LNCaP clone FGC (cell line): ENCODE data around the gene LRP8.

ENCODE experiments used
- DNase-seq: peaks from one replicate; pipeline ENCODE4 v3.0.0-alpha.2; 2011; ENCODE audit warnings: low read depth
- H3K4me3 ChIP-seq: 2 replicates; pipeline ENCODE4 v1.5.1; 2011; ENCODE audit warnings: mild to moderate bottlenecking, low read depth, low read length, control low read depth
- TF ChIP-seq, protein P1 (sequence below): IDR thresholded peaks from 2 replicates; pipeline ENCODE4 v1.5.1; 2012; ENCODE audit warnings: mild to moderate bottlenecking; ENCODE audit not compliant: control insufficient read depth, insufficient read depth; ENCODE audit errors: extremely low read depth

Gene LRP8

GRCh38 chr1:53323316-53323715 is 4.6 kb downstream of the LRP8 start:
- no peak overlapping the region for H3K4me3 ChIP-seq
- TF ChIP-seq, protein P1, sequence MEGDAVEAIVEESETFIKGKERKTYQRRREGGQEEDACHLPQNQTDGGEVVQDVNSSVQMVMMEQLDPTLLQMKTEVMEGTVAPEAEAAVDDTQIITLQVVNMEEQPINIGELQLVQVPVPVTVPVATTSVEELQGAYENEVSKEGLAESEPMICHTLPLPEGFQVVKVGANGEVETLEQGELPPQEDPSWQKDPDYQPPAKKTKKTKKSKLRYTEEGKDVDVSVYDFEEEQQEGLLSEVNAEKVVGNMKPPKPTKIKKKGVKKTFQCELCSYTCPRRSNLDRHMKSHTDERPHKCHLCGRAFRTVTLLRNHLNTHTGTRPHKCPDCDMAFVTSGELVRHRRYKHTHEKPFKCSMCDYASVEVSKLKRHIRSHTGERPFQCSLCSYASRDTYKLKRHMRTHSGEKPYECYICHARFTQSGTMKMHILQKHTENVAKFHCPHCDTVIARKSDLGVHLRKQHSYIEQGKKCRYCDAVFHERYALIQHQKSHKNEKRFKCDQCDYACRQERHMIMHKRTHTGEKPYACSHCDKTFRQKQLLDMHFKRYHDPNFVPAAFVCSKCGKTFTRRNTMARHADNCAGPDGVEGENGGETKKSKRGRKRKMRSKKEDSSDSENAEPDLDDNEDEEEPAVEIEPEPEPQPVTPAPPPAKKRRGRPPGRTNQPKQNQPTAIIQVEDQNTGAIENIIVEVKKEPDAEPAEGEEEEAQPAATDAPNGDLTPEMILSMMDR, result no peak

DNA sequence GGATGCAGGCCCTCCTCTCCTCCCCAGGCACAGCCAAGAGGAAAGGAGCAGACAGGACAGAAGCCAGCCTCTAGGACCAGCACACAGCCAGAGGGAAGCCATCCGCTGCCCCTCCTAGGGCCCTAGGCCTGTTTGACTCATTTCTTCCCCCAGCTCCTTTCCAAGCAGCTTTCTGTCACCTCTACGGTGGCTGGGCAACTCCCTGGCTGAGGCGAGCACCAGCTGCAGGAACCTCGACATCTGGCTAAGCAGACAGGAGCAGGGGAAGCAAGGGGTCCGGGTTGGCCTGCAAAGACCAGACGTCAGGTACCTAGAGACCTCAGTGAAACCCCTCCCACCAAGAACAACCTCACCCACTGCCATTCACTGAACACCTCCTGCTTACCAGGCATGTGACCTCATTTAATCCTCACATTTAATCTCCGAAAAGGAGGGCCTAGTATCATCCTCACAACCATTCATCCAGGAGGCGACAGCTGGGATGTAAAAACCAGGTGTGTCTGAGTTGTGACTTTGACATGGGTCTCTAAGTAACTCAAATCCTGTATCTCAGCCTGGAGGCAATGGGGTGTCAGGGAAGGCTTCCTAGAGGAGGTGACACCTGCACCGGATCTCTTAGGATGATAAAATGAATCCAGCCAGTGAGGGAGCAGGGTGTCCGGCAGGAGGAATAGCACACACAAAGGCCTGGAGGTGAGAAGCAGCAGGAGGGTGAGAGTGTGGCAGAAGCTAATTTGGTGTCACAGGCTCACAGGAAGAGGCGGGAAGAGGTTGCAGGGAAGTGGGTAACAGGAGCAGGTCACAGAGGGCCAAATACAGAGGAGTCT is 5.9 kb downstream of the LRP8 start:
- no peak overlapping the region for H3K4me3 ChIP-seq
- no peak for DNase-seq
- TF ChIP-seq, protein P1, result no peak

More at GRCh38 chr1:53323316-53323715, 4.6 kb downstream of the LRP8 start:
- no peak for DNase-seq

DNA sequence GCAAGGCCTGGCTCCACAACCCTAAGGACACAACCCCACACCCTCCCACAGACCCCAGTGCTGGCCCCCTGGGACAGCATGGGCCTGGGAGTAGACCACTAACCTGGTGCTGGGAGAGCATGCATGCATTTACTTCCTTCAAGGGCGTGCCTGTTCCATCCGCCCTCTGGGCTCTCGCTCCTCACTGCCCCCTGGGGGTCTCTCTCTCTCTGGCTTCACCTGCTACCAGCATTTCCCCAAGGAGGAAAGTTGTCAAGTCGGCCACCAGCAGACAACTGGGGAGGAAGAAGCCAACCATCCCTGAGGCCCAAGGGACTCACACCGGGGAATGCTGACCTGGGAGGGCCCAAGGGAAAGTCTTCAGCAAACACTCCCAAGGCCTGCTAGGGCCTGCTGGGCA is 6.5 kb downstream of the LRP8 start:
- no peak for DNase-seq
- H3K4me3 ChIP-seq, result no peak overlapping the region
- TF ChIP-seq, protein P1, result no peak

GRCh38 chr1:53320646-53321045 is 7.2 kb downstream of the LRP8 start:
- no peak overlapping the region for H3K4me3 ChIP-seq
- TF ChIP-seq, protein P1, result no peak
- DNase-seq, result no peak

- DNase-seq, result no peak
- TF ChIP-seq, protein P1, result no peak
- no peak overlapping the region for H3K4me3 ChIP-seq
Measured at GRCh38 chr1:53319296-53320101, 8.4 kb downstream of the LRP8 start.

DNA sequence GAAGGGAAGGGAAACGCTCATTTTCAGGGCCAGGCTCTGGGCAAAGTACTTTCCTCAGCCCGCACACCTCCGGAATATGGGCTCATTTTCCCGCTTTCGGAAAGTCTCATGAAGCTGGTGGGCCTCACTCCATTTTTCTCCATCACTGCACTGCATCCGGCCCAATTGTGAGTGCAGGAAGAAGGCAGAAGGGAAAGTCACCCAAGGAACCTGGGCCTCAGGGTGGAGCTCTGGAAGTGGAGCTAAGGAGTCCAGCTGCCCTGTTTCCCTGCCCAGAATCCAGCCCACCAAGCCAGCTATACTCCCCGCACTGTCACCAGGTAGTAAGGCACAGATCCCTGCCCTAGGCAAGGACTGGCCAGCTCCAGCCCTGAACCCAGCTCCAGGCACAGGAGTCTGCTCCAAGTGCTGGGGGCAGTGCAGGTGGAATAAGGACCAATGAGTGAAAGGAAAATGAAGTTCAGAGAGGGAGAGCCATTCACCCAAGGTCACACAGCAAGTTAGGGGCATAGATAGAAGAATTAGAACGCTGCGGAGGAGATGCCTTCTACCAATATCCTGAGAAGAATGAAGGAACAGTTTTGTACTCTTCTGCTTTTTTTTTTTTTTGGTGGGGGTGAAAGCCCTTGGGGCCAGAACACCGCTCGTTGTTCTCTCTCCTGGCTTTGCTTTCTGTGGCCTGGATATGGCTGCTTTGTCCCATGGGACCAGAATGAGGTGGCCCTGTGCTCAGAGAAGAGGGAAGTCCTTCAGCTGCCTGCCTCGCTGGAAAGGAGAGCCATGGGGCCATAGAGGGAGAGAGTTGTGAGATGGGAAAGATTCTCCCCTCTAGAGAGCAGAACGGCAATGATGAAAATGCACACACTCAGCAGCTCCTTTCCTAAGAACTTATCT is 10.0 kb downstream of the LRP8 start:
- no peak overlapping the region for H3K4me3 ChIP-seq
- TF ChIP-seq, protein P1, result no peak
- DNase-seq, result no peak
